Lower leg skin (tissue), 3 donors: ENCODE data around the gene LY6G6F.

Source experiments
- POLR2A ChIP-seq, 2 donors: fragments of 450-650 bp; IDR thresholded peaks; one replicate each; pipeline ENCODE4 v1.6.1; 2016 to 2017; ENCODE audit warnings: antibody characterized with exemption in 2 of 2, mild to moderate bottlenecking in 1 of 2, moderate library complexity in 1 of 2
- TF ChIP-seq, protein P1 (sequence below), 3 donors: fragments of 450-650 bp; IDR thresholded peaks; one replicate each; pipeline ENCODE4 v1.5.1; 2016; ENCODE audit warnings: antibody characterized with exemption in 3 of 3, mild to moderate bottlenecking in 3 of 3, moderate library complexity in 2 of 3

DNA sequence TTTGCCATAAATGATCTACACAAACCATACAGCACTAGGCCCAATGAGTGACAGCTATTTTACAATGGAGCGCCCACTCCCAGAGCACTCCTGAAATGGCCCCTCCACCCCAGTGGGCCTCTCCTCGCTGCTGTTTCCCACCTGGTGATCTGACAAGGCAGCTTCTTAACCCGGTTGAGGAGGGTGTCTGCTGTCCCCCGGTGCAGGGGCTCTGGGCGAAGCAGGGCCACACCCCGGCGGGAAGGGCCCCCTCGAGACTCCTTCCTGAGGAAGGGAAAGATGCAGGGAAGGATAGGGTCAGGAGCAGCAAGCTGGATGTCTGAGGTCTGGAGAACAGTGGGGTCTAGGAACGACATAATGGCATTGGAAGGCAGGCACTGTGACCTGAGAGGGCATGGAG is 13.8 kb upstream of the LY6G6F start:
- no peak for TF ChIP-seq POLR2A (IDR thresholded peaks at IDR 0.05)
- TF ChIP-seq, protein P1, sequence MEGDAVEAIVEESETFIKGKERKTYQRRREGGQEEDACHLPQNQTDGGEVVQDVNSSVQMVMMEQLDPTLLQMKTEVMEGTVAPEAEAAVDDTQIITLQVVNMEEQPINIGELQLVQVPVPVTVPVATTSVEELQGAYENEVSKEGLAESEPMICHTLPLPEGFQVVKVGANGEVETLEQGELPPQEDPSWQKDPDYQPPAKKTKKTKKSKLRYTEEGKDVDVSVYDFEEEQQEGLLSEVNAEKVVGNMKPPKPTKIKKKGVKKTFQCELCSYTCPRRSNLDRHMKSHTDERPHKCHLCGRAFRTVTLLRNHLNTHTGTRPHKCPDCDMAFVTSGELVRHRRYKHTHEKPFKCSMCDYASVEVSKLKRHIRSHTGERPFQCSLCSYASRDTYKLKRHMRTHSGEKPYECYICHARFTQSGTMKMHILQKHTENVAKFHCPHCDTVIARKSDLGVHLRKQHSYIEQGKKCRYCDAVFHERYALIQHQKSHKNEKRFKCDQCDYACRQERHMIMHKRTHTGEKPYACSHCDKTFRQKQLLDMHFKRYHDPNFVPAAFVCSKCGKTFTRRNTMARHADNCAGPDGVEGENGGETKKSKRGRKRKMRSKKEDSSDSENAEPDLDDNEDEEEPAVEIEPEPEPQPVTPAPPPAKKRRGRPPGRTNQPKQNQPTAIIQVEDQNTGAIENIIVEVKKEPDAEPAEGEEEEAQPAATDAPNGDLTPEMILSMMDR (IDR thresholded peaks at IDR 0.05): no peak
